PC-3 (cell line): Measurements from ENCODE around the gene DYNLT4. TPM values are rescaled to one million over a fixed set of nuclear protein-coding genes. Genes with fewer than 3 reads are reported as not detected.

Experiments
- ATAC-seq: fragments of 200-7000 bp; cut with Tn5 transposase; 2 replicates; pipeline ENCODE4 v1.9.1; 2020; ENCODE audit warnings: mild to moderate bottlenecking, moderate library complexity
- BruUV-seq: library from RNA; stranded (reverse); fragments of 400-500 nt; replicated peaks from 2 replicates; lab custom pipeline; 2021; lab: Mats Ljungman, UMichigan
- CTCF ChIA-PET: fragments of 300-600 bp; sonication (Branson Sonifier 250); formaldehyde crosslinking; loops from one replicate; lab custom pipeline; 2022; ENCODE audit warnings: antibody characterized with exemption; lab: Charles Lee
- POLR2A ChIA-PET: fragments of 300-600 bp; sonication (Branson Sonifier 250); formaldehyde crosslinking; loops from one replicate; lab custom pipeline; 2022; ENCODE audit warnings: antibody characterized with exemption; ENCODE audit not compliant: unreplicated experiment; lab: Charles Lee
- DNase-seq: peaks from one replicate; pipeline ENCODE4 v3.0.0-alpha.2; 2015
- H2AFZ ChIP-seq: fragments of 300-600 bp; sonication (generic); 2 replicates; pipeline ENCODE4 v1.6.0; 2016; ENCODE audit warnings: antibody characterized with exemption, low read length
- H3F3A ChIP-seq: fragments of 300-600 bp; sonication (generic); one replicate; pipeline ENCODE4 v1.6.0; 2017; ENCODE audit warnings: antibody characterized with exemption, low read length, control low read depth, mild to moderate bottlenecking; ENCODE audit not compliant: unreplicated experiment
- H3K27ac ChIP-seq: fragments of 300-600 bp; sonication (generic); 2 replicates; pipeline ENCODE4 v1.5.1; 2016; ENCODE audit warnings: mild to moderate bottlenecking, low read length
- H3K27me3 ChIP-seq: fragments of 300-600 bp; sonication (generic); 2 replicates; pipeline ENCODE4 v1.6.1; 2016; ENCODE audit warnings: low read length, mixed read lengths
- H3K36me3 ChIP-seq: fragments of 300-600 bp; sonication (generic); 2 replicates; pipeline ENCODE4 v1.6.1; 2016; ENCODE audit warnings: low read depth, mixed run types, low read length, mixed read lengths
- H3K4me1 ChIP-seq: fragments of 300-600 bp; sonication (generic); 2 replicates; pipeline ENCODE4 v1.5.1; 2016; ENCODE audit warnings: low read length; ENCODE audit not compliant: insufficient read depth
- H3K4me2 ChIP-seq: fragments of 300-600 bp; sonication (generic); 2 replicates; pipeline ENCODE4 v1.6.0; 2016; ENCODE audit warnings: low read length
- H3K4me3 ChIP-seq: fragments of 300-600 bp; sonication (generic); 2 replicates; pipeline ENCODE4 v1.5.1; 2016; ENCODE audit warnings: mild to moderate bottlenecking, low read length, mixed read lengths
- H3K79me2 ChIP-seq: fragments of 300-600 bp; sonication (generic); 2 replicates; pipeline ENCODE4 v1.6.1; 2017; ENCODE audit warnings: low read length, mixed read lengths
- H3K9ac ChIP-seq: fragments of 300-600 bp; sonication (generic); 2 replicates; pipeline ENCODE4 v1.6.0; 2016; ENCODE audit warnings: mild to moderate bottlenecking, low read length
- H3K9me2 ChIP-seq: fragments of 300-600 bp; sonication (generic); replicated peaks from 2 replicates; pipeline ENCODE4 v1.6.1; 2016; ENCODE audit warnings: mixed run types, low read length, mixed read lengths
- H3K9me3 ChIP-seq: fragments of 300-600 bp; sonication (generic); 2 replicates; pipeline ENCODE4 v1.6.1; 2016; ENCODE audit warnings: low read length, mixed read lengths
- H4K20me1 ChIP-seq: fragments of 300-600 bp; sonication (generic); 2 replicates; pipeline ENCODE4 v1.6.1; 2016; ENCODE audit warnings: low read length, mixed read lengths
- EZH2 ChIP-seq: fragments of 300-600 bp; sonication (generic); IDR thresholded peaks from one replicate; pipeline ENCODE4 v1.6.1; 2017; ENCODE audit warnings: antibody characterized with exemption, mild to moderate bottlenecking, low read length; ENCODE audit not compliant: unreplicated experiment
- EZH2phosphoT487 ChIP-seq: fragments of 300-600 bp; sonication (generic); IDR thresholded peaks from 2 replicates; pipeline ENCODE4 v1.6.1; 2018; ENCODE audit warnings: mild to moderate bottlenecking, antibody characterized with exemption, low read length, borderline replicate concordance
- intact Hi-C: fragments of 100-400 bp; cut with micrococcal nuclease; formaldehyde crosslinking; loops from 2 replicates; pipeline ENCODE4 v1.9.0; 2023
- total RNA-seq: library from RNA; depleted of rRNA; stranded (reverse); fragments of >200 nt; gene quantifications from 2 replicates; pipeline ENCODE4 v1.2.3, GENCODE V29; 2014
- TF ChIP-seq, protein P1 (sequence below): fragments of 300-600 bp; sonication (generic); conservative IDR thresholded peaks from 2 replicates; pipeline ENCODE4 v1.5.1; 2017; ENCODE audit warnings: antibody characterized with exemption, low read depth, mild to moderate bottlenecking, low read length

Gene DYNLT4
- total RNA-seq, 1 experiment from 2014 or later, result 3.4 TPM

DNA sequence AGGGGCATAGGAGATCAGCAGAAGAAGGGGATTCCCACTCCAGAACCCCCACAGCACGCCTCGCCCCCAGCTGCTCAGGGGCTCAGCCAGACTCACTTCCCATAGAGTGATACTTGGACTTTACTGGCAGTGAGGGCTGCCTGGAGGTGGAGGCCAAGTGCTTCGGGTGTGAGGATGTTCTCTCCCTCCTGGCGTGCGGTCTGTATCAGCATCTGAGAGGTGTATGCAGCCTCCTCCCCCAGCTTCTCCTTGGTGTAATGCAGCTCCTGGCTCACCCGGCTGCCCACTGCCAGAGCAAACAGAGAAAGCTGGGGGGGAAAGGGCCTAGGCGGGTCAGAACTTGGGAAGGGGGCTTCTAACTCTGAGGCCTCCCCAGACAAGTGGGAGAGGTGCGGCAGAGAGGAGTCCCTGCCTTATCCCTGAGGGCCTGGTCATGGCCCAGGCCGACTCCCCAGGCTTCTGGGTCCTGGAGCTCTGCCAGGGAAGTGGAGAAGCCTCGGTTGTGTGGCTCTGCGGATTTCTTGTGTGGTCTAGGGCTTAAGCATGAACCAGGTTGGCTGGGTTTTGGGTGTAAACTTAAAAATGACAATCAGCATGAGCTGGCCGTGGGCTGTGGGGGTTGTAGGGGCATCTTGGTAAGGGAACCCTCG lies 25.0 kb upstream of the DYNLT4 start:
- H3K27ac ChIP-seq, result no peak overlapping the region
- no peaks in the 10 kb centered on the region for H4K20me1 ChIP-seq
- no peaks in the 10 kb centered on the region for H3F3A ChIP-seq
- H3K4me2 ChIP-seq, result no peak overlapping the region
- TF ChIP-seq EZH2 (no peak), EZH2phosphoT487 (no peak)
- TF ChIP-seq, protein P1, sequence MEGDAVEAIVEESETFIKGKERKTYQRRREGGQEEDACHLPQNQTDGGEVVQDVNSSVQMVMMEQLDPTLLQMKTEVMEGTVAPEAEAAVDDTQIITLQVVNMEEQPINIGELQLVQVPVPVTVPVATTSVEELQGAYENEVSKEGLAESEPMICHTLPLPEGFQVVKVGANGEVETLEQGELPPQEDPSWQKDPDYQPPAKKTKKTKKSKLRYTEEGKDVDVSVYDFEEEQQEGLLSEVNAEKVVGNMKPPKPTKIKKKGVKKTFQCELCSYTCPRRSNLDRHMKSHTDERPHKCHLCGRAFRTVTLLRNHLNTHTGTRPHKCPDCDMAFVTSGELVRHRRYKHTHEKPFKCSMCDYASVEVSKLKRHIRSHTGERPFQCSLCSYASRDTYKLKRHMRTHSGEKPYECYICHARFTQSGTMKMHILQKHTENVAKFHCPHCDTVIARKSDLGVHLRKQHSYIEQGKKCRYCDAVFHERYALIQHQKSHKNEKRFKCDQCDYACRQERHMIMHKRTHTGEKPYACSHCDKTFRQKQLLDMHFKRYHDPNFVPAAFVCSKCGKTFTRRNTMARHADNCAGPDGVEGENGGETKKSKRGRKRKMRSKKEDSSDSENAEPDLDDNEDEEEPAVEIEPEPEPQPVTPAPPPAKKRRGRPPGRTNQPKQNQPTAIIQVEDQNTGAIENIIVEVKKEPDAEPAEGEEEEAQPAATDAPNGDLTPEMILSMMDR, result no peak
- ChIA-PET POLR2A (no interaction called here), CTCF (no interaction called here)
- no peak overlapping the region for H3K9ac ChIP-seq
- H3K9me2 ChIP-seq, result no peaks in the 10 kb centered on the region
- no peaks in the 10 kb centered on the region for H3K4me1 ChIP-seq
- ATAC-seq (no peak), DNase-seq (no peak)
- no peaks in the 10 kb centered on the region for H3K9me3 ChIP-seq
- no TSS peak for BruUV-seq
- no peaks in the 10 kb centered on the region for H3K27me3 ChIP-seq
- no peak overlapping the region for H3K4me3 ChIP-seq
- H3K79me2 ChIP-seq, result no peaks in the 10 kb centered on the region
- H2AFZ ChIP-seq, result no peak overlapping the region
- no peaks in the 10 kb centered on the region for H3K36me3 ChIP-seq
- intact Hi-C loops, result loop anchor here (10.0 kb wide), 1 partner anchor 93 kb away; no protein-coding TSS in a partner anchor

DNA sequence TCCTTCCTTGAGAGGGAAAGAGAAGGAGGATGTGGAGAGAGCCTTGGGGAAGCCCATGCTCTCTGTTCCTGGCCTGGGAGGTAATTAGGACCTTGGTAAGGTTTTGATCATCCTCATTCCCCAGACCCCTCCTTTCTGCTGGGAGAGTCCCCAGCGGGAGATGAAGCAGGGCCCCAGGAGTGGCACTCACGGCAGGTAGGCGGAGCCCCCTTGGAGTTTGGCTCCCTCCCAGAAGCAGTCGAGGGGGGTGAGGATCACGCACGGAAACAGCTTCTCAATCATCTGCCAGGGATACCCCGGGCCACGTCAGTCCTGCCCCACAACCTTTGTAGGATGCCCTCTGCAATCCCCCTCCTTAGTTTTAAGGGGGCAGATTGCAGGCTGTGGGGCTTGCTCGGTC lies 24.4 kb upstream of the DYNLT4 start:
- Histone ChIP-seq H3F3A (no peaks in the 10 kb centered on the region), H3K79me2 (no peaks in the 10 kb centered on the region), H3K4me3 (no peak overlapping the region), H3K4me2 (no peak overlapping the region), H3K9ac (no peak overlapping the region), H4K20me1 (no peaks in the 10 kb centered on the region), H3K9me3 (no peaks in the 10 kb centered on the region), H2AFZ (no peak overlapping the region), H3K27ac (no peak overlapping the region), H3K27me3 (no peaks in the 10 kb centered on the region), H3K9me2 (no peaks in the 10 kb centered on the region), H3K4me1 (no peaks in the 10 kb centered on the region), H3K36me3 (no peaks in the 10 kb centered on the region)
- ChIA-PET CTCF (no interaction called here), POLR2A (no interaction called here)
- DNase-seq (no peak), ATAC-seq (no peak)
- TF ChIP-seq EZH2 (no peak), EZH2phosphoT487 (no peak)
- TF ChIP-seq, protein P1, result no peak
- no TSS peak for BruUV-seq
- intact Hi-C loops, result loop anchor here (10.0 kb wide), 1 partner anchor 93 kb away; no protein-coding TSS in a partner anchor

DNA sequence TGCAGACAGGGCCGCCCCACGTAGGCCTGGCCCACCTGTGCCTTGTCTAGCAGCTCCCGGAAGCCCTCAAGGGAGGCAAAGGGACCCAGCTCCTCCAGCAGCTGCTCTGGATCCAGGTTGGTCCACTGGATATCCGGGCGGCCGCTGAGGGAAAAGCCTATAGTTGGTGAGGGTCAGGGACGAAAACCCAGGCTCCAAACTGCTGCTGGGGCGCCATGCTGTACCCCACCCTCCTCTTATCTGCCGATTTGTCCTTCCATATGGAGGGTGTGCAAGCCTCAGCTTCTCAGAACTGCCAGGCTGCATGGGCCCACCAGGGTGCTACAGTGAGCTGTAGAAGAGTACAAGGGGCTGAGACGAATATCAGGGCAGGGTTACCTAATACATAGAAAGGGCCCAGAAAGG lies 23.8 kb upstream of the DYNLT4 start:
- intact Hi-C loops, result loop anchor here (10.0 kb wide), 1 partner anchor 94 kb away; no protein-coding TSS in a partner anchor
- Histone ChIP-seq H3K79me2 (no peaks in the 10 kb centered on the region), H3K36me3 (no peaks in the 10 kb centered on the region), H3K4me3 (no peak overlapping the region), H3K4me1 (no peaks in the 10 kb centered on the region), H3K9ac (no peak overlapping the region), H3K27ac (no peak overlapping the region), H3F3A (no peaks in the 10 kb centered on the region), H3K27me3 (no peaks in the 10 kb centered on the region), H3K9me2 (no peaks in the 10 kb centered on the region), H3K9me3 (no peaks in the 10 kb centered on the region), H3K4me2 (no peak overlapping the region), H2AFZ (no peak overlapping the region), H4K20me1 (no peaks in the 10 kb centered on the region)
- ChIA-PET POLR2A (interaction anchor here (0.6 kb wide), 1 partner anchor 156 kb away, joined by 4 read pairs; the partner anchor contains the start of gene EIF2B3), CTCF (no interaction called here)
- ATAC-seq (no peak), DNase-seq (no peak)
- no TSS peak for BruUV-seq
- TF ChIP-seq, protein P1, result no peak
- TF ChIP-seq EZH2phosphoT487 (no peak), EZH2 (no peak)
